ENCODE measurements around the gene PLD1.

The PLD1 gene

GRCh38 chr3:171783626-171784025, 26.7 kb downstream of the PLD1 start:
- Mint-ChIP-seq H3K4me1 (ENCODE audit: low read depth) (no peaks in the 10 kb centered on the region), H3K9me3 (ENCODE audit: low read depth) (no peaks in the 10 kb centered on the region), H3K27me3 (peaks cover 6% of the 10 kb centered on the region), H3K36me3 (no peaks in the 10 kb centered on the region), H3K27ac (no peak overlapping the region), H3K4me3 (no peak overlapping the region)

- no peak overlapping the region for H3K27ac Mint-ChIP-seq
- H3K36me3 Mint-ChIP-seq, result no peaks in the 10 kb centered on the region
- H3K27me3 Mint-ChIP-seq, result peaks cover 6% of the 10 kb centered on the region
- no peaks in the 10 kb centered on the region for H3K9me3 Mint-ChIP-seq (ENCODE audit: low read depth)
- no peak overlapping the region for H3K4me3 Mint-ChIP-seq
- H3K4me1 Mint-ChIP-seq (ENCODE audit: low read depth), result no peaks in the 10 kb centered on the region
These were observed 27.2 kb downstream of the PLD1 start for GRCh38 chr3:171783086-171783485.

DNA sequence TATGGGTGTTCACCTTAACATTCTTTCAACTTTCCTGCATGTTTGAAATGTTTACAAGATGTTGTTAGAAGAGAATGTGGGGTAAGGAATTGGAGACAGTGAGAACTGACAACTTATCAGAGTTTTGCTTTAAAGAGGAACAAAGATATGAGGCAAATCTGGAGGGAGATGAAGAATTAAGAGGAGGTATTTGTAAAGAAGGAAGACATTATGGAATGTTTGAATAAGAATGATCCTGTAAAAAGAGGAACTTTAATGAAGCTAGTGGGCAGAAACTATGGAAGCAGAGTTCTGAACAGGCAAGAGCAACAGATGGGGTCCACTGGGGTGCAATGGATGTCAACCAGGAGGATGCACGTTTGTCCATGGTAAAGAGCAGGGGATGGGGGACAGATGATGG, 27.7 kb downstream of the PLD1 start:
- no peak overlapping the region for H3K27ac Mint-ChIP-seq
- H3K27me3 Mint-ChIP-seq, result peaks cover 6% of the 10 kb centered on the region
- H3K9me3 Mint-ChIP-seq (ENCODE audit: low read depth), result no peaks in the 10 kb centered on the region
- H3K4me3 Mint-ChIP-seq, result no peak overlapping the region
- no peaks in the 10 kb centered on the region for H3K36me3 Mint-ChIP-seq
- no peaks in the 10 kb centered on the region for H3K4me1 Mint-ChIP-seq (ENCODE audit: low read depth)

- H3K27me3 Mint-ChIP-seq, result peaks cover 6% of the 10 kb centered on the region
These were observed 28.6 kb downstream of the PLD1 start for GRCh38 chr3:171781711-171782127.

GRCh38 chr3:171778493-171778892, 31.8 kb downstream of the PLD1 start:
- Mint-ChIP-seq H3K36me3 (no peaks in the 10 kb centered on the region), H3K27ac (no peak overlapping the region), H3K4me1 (ENCODE audit: low read depth) (no peaks in the 10 kb centered on the region), H3K27me3 (peaks cover 6% of the 10 kb centered on the region), H3K4me3 (no peak overlapping the region), H3K9me3 (ENCODE audit: low read depth) (no peaks in the 10 kb centered on the region)

More at GRCh38 chr3:171781711-171782127, 28.6 kb downstream of the PLD1 start:
- Mint-ChIP-seq H3K4me1 (ENCODE audit: low read depth) (no peaks in the 10 kb centered on the region), H3K27ac (no peak overlapping the region), H3K4me3 (no peak overlapping the region), H3K9me3 (ENCODE audit: low read depth) (no peaks in the 10 kb centered on the region), H3K36me3 (no peaks in the 10 kb centered on the region)

DNA sequence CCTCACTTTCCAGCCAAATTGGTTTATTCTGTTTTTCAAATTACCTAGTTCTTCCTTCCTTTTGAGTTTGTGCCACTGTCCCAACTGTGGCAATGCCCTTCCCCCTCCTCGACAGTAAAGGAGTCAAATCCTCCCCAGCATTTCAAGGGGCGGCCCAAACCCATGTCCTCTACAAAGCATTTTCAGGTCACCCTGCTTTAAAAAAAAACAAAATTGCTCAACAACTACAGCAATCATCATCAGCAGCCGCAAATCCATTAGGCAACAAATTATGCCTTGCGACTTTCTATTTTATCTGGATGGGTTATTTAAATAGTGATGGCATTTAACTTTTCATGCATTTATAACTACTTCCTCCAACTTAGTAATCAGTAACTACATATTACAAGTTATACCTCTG, 32.7 kb downstream of the PLD1 start:
- Mint-ChIP-seq H3K27me3 (peaks cover 6% of the 10 kb centered on the region), H3K9me3 (ENCODE audit: low read depth) (no peaks in the 10 kb centered on the region), H3K36me3 (no peaks in the 10 kb centered on the region), H3K27ac (no peak overlapping the region), H3K4me1 (ENCODE audit: low read depth) (no peaks in the 10 kb centered on the region), H3K4me3 (no peak overlapping the region)

DNA sequence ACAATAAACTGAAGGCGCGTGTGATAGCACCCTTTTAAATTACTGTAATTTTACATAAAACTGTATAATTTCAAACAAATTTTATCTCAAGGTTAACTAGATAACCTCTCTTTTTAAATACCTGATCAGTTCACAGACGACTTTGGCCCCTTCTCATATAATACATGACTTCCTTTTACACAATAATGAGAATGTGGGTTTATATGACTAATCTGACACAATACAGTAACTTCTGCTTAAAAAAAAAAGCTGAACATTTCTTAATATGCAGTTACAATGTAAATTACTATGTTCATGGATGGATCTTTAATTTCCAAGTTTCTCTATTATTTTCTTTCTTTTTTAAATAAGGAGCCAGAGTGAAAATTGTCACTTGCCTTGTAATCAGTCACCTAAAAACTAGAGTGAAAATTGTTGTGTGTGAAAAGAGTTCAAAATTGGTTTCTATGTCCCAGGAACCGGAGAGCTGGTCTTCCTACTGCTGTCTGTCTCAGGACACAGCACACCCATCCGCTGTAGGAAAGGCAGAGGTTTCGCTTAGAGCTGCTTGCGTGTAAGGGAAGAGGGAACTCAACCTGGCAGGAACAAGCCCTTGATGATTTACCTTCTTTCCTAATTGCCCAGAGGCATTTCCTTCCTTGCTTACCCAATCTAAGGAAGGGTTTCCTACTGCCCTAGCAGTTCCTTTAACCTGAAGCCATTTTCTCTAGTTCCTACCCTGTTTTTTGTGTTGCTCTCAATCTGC, 33.3 kb downstream of the PLD1 start:
- Mint-ChIP-seq H3K4me1 (ENCODE audit: low read depth) (no peaks in the 10 kb centered on the region), H3K9me3 (ENCODE audit: low read depth) (no peaks in the 10 kb centered on the region), H3K36me3 (no peaks in the 10 kb centered on the region), H3K27ac (no peak overlapping the region), H3K4me3 (no peak overlapping the region), H3K27me3 (peaks cover 6% of the 10 kb centered on the region)

DNA sequence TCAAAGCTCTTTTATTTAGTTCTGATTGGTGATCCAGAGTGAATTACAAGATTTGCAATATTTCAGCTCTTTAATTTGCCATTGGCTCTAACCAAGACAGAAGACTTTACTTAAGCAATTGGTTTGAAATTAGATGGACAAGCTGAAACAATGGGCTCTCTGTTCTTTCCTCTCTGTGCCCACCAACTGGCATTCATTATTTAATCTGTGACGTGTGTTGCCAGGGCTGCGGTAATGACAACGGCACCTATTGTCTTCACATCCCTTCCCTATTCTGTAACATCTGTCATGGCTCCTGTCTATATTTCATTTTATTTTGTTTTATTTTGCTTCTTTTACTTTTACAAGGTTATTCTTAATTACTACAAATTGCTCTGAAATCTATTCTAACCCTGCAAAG, 33.9 kb downstream of the PLD1 start:
- no peaks in the 10 kb centered on the region for H3K4me1 Mint-ChIP-seq (ENCODE audit: low read depth)
- no peak overlapping the region for H3K4me3 Mint-ChIP-seq
- no peaks in the 10 kb centered on the region for H3K9me3 Mint-ChIP-seq (ENCODE audit: low read depth)
- H3K36me3 Mint-ChIP-seq, result no peaks in the 10 kb centered on the region
- H3K27me3 Mint-ChIP-seq, result peaks cover 6% of the 10 kb centered on the region
- H3K27ac Mint-ChIP-seq, result no peak overlapping the region

- Mint-ChIP-seq H3K36me3 (no peaks in the 10 kb centered on the region), H3K27me3 (peaks cover 6% of the 10 kb centered on the region)
These were observed 34.3 kb downstream of the PLD1 start for GRCh38 chr3:171775943-171776342.

GRCh38 chr3:171774521-171774920, 35.8 kb downstream of the PLD1 start:
- Mint-ChIP-seq H3K27ac (no peak overlapping the region), H3K4me1 (ENCODE audit: low read depth) (no peaks in the 10 kb centered on the region), H3K4me3 (no peak overlapping the region), H3K9me3 (ENCODE audit: low read depth) (no peaks in the 10 kb centered on the region), H3K36me3 (no peaks in the 10 kb centered on the region), H3K27me3 (peaks cover 2% of the 10 kb centered on the region)

More at GRCh38 chr3:171775943-171776342, 34.3 kb downstream of the PLD1 start:
- H3K4me1 Mint-ChIP-seq (ENCODE audit: low read depth), result no peaks in the 10 kb centered on the region
- no peaks in the 10 kb centered on the region for H3K9me3 Mint-ChIP-seq (ENCODE audit: low read depth)
- H3K4me3 Mint-ChIP-seq, result no peak overlapping the region
- H3K27ac Mint-ChIP-seq, result no peak overlapping the region

GRCh38 chr3:171772427-171773056, 37.7 kb downstream of the PLD1 start:
- H3K4me1 Mint-ChIP-seq (ENCODE audit: low read depth), result no peaks in the 10 kb centered on the region

GRCh38 chr3:171770689-171771620, 39.3 kb downstream of the PLD1 start:
- no peaks in the 10 kb centered on the region for H3K4me1 Mint-ChIP-seq (ENCODE audit: low read depth)
- no peaks in the 10 kb centered on the region for H3K27me3 Mint-ChIP-seq
- H3K9me3 Mint-ChIP-seq (ENCODE audit: low read depth), result no peaks in the 10 kb centered on the region
- no peak overlapping the region for H3K4me3 Mint-ChIP-seq
- no peaks in the 10 kb centered on the region for H3K36me3 Mint-ChIP-seq
- H3K27ac Mint-ChIP-seq, result no peak overlapping the region

More at GRCh38 chr3:171772427-171773056, 37.7 kb downstream of the PLD1 start:
- Mint-ChIP-seq H3K36me3 (no peaks in the 10 kb centered on the region), H3K27me3 (no peaks in the 10 kb centered on the region), H3K9me3 (ENCODE audit: low read depth) (no peaks in the 10 kb centered on the region), H3K27ac (no peak overlapping the region), H3K4me3 (no peak overlapping the region)

DNA sequence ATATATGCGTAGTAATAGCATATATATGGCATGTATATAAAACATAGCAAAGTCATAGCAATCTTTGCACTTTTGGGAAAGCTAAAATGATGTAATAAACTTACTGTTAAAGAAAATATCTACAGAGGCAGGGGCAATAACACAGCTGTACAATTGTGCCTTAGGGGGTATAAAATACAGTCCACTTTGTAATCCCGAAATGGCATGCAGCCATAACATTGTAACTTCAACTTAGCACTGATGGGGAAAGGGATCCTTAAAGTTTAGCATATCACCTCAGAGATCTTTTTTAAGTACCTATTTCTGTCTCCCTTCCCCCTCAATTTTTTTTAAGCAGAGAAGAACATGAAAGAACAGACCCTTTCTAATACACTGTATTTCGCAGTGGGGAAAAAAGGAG, 40.8 kb downstream of the PLD1 start:
- H3K4me1 Mint-ChIP-seq (ENCODE audit: low read depth), result no peaks in the 10 kb centered on the region
- no peaks in the 10 kb centered on the region for H3K9me3 Mint-ChIP-seq (ENCODE audit: low read depth)
- H3K27me3 Mint-ChIP-seq, result peaks cover 2% of the 10 kb centered on the region
- H3K4me3 Mint-ChIP-seq, result no peak overlapping the region
- H3K36me3 Mint-ChIP-seq, result no peaks in the 10 kb centered on the region
- H3K27ac Mint-ChIP-seq, result no peak overlapping the region

GRCh38 chr3:171768986-171769385, 41.3 kb downstream of the PLD1 start:
- H3K4me3 Mint-ChIP-seq, result no peak overlapping the region
- no peak overlapping the region for H3K27ac Mint-ChIP-seq
- H3K4me1 Mint-ChIP-seq (ENCODE audit: low read depth), result no peaks in the 10 kb centered on the region
- H3K9me3 Mint-ChIP-seq (ENCODE audit: low read depth), result no peaks in the 10 kb centered on the region
- H3K36me3 Mint-ChIP-seq, result no peaks in the 10 kb centered on the region
- H3K27me3 Mint-ChIP-seq, result peaks cover 2% of the 10 kb centered on the region
